Measurements from ENCODE around the gene SPRING1.

The SPRING1 gene

GRCh38 chr12:116708826-116709756, 28.8 kb downstream of the SPRING1 start:
- DNase-seq (ENCODE audit: low read depth), result peak; percentile 19

GRCh38 chr12:116707751-116708150, 30.1 kb downstream of the SPRING1 start:
- no peak for DNase-seq (ENCODE audit: low read depth)

- peak; percentile 52 for DNase-seq (ENCODE audit: low read depth)
These were observed 34.6 kb downstream of the SPRING1 start for GRCh38 chr12:116703214-116703795.

DNA sequence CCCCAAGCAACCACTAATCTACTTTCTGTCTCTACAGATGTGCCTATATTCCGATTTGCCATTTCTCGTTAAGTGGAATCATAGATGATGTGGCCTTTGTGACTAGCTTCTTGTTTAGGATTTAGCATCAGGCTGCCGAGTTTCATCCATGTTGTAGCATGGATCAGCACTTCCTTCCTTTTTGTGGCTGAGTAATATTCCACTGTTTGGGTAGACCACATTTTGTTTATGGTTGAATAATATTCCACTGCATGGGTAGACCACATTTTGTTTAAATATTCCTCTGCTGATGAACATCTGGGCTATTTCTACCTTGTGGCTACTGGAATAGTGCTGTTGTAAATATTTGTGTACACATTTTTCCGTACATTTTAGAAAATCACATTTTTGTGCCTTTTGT, 36.4 kb downstream of the SPRING1 start:
- no peak for DNase-seq (ENCODE audit: low read depth)

- DNase-seq (ENCODE audit: low read depth), result no peak
These were observed 37.8 kb downstream of the SPRING1 start for GRCh38 chr12:116700066-116700465.

DNA sequence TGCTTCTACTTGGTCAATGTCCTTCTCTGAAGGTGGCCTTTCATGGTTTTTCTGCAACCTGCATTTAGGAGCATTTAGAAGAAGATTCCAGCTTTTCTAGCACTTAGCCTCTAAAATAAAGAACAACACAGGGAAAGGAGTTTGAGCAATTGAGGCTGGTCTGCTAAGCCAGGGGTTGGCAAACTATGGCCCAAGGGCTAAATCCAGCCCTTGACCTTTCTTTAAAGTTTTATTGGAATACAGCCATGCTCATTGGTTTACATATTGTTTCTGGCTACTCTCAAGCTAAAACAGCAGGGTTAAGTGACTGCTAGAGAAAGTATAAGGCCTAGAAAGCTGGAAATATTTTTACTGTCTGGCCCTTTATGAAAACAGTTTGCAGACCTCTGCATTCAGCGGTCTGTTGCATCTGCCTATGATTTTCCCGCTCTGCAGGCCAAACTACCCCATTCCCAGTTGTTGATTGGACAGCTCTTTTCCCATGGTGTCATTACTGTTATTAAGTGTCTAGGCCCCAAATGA, 39.3 kb downstream of the SPRING1 start:
- DNase-seq (ENCODE audit: low read depth), result no peak

- no peak for DNase-seq (ENCODE audit: low read depth)
These were observed 39.8 kb downstream of the SPRING1 start for GRCh38 chr12:116698116-116698515.

- DNase-seq (ENCODE audit: low read depth), result no peak
These were observed 40.2 kb downstream of the SPRING1 start for GRCh38 chr12:116697716-116698115.

- no peak for DNase-seq (ENCODE audit: low read depth)
These were observed 40.6 kb downstream of the SPRING1 start for GRCh38 chr12:116697305-116697704.

- no peak for DNase-seq (ENCODE audit: low read depth)
These were observed 42.5 kb downstream of the SPRING1 start for GRCh38 chr12:116695464-116695725.

DNA sequence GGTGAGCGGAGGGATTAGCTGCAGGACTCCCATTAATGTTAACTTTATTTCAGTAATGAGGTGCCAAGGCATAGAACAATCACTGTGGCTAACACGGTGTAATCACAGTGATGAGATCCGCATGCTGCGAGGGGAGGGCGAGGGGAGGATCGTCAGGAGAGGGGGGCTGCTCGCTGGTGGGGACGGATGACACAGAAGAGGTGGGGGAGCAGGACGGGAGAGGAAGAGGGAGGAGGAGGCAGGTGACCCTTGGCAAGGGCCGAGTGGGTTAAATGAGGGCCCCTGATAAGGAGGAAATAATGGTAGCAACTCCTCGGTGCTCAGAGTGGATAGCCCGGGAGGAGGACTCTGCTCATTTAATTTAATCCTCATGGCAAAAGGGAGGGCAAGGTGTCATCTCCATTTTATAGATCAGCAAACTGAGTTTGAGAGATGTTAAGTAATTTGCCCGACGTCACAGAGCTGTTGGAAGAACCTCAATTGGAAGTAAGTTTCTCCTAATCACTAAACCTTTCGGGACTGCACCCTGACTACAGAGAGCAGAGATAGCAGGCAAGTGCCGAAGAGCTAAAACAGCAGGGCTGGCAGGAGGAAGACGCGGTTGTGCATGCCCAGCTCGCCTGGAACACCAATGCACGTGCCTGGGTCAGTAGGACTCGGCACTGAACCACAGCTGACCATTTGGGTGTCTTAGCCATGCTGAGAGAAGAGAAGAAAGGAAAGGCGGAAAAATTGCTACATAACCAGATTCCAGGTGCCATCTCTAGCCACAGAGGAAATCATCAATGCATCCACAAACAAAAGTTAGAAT, 43.0 kb downstream of the SPRING1 start:
- no peak for DNase-seq (ENCODE audit: low read depth)

DNA sequence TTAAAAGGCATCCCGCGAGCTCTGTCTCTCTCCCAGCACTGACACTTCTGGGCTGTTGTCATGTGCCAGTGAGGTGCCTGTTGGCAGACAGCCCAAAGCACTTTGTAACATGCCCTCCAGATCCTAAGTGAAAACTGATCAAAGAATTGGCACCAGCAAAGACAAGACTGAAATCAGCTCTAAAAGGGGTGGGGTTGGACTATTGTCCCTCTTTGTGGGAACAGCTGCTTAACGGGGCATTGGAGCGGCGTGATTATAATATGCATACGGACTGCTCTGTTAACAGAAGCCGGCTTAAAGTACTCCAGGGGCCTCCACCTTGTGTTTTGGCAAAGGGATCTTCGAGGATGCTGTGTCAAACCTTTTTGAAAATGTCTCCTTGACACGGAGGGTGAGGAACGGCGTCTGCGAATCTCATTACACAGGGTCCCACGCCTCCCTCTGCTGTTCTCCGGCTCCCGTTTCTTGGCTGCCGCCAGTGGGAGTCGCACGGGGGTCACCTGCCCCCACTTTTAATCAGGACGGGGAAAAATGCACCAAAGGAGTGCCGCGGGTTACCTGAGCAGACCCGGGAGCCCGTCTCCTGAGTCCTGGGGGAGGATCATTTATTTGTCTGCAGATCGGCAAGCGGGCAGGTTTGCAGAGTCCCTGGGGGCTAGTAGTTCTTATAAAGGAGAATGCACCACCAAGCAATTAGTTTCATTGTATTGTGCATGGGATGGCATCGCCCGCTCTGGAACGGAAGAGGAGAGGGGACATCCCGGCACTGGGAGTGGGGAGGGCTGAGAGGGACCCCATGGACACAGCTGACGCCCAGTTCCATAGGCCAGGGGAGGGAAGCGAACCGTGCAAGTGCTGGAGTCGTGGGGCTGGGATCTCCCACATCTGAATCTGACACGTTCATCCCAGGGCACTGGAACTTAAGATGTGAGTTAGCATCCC, 44.3 kb downstream of the SPRING1 start:
- no peak for DNase-seq (ENCODE audit: low read depth)

- no peak for DNase-seq (ENCODE audit: low read depth)
These were observed 45.3 kb downstream of the SPRING1 start for GRCh38 chr12:116692605-116693004.

DNA sequence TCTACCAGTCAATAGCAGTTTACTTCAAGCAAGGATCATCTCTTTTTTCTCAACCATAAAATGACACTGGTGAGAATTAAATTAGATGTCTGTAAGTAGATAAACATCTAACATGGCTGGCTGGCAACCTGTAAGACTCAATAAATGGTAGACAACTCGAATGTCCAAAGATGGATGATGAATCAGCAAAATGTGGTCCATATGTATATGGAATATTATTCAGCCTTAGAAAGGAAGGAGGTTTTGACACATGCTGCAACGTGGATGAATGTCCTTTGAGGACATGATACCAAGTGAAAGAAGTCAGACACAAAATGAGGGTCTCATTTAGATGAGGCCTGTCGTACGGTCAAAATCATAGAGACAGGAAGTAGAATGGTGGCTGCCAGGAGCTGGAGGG, 46.2 kb downstream of the SPRING1 start:
- DNase-seq (ENCODE audit: low read depth), result no peak

GRCh38 chr12:116691205-116691604, 46.7 kb downstream of the SPRING1 start:
- DNase-seq (ENCODE audit: low read depth), result no peak

GRCh38 chr12:116689979-116690744, 47.7 kb downstream of the SPRING1 start:
- DNase-seq (ENCODE audit: low read depth), result no peak

DNA sequence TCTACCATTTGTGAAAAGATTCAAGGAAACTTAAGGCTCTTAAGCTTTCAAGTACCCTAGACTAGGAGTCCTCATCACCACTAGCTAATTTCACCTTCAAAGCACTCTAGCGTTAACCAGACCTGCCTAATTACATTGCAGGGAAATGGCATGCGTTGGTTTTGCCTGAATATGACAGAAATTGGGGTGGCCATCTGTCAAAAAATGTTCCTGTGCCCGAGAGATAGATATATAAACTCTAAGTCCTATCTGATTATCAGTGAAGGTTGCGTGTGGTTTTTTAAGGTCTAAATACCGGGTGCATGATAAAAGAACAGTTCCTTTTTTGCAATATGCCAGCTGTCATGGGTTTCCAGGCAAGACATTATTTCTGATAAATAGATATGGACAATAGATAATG, 48.3 kb downstream of the SPRING1 start:
- no peak for DNase-seq (ENCODE audit: low read depth)

Data from stimulated activated CD8-positive, alpha-beta memory T cell treated with anti-CD3 and anti-CD28 coated beads, Interleukin-12 subunit alpha, Interleukin-12 subunit beta, amount 100 ng/mL, for 1 hour (primary cell).